ENCODE results near the gene CGGBP1.

- TF ChIP-seq CTCF (IDR thresholded peaks at IDR 0.05): no peak
- no peak for TF ChIP-seq EP300 (IDR thresholded peaks at IDR 0.05)
- TF ChIP-seq POLR2AphosphoS5 (IDR thresholded peaks at IDR 0.05): no peak
Measured at GRCh38 chr3:88101142-88101541, 42.3 kb upstream of the CGGBP1 start.

Measured in esophagus muscularis mucosa (tissue), 4 donors.